A549 treated with dexamethasone at 1 μM for 4 hours (cell line): ENCODE results near the gene VIM. TPM values are rescaled to one million over a fixed set of nuclear protein-coding genes. Genes with fewer than 3 reads are reported as not detected.

ENCODE experiments used
- total RNA-seq: library from RNA; stranded (reverse); fragments of 200-300 nt; extraction: Qiagen RNA extraction; gene quantifications from 5 replicates; pipeline ENCODE4 v1.2.3, GENCODE V29; 2022

VIM gene
- 1,355 to 1,726 TPM (median 1,634 TPM) in 5 replicates for total RNA-seq

DNA sequence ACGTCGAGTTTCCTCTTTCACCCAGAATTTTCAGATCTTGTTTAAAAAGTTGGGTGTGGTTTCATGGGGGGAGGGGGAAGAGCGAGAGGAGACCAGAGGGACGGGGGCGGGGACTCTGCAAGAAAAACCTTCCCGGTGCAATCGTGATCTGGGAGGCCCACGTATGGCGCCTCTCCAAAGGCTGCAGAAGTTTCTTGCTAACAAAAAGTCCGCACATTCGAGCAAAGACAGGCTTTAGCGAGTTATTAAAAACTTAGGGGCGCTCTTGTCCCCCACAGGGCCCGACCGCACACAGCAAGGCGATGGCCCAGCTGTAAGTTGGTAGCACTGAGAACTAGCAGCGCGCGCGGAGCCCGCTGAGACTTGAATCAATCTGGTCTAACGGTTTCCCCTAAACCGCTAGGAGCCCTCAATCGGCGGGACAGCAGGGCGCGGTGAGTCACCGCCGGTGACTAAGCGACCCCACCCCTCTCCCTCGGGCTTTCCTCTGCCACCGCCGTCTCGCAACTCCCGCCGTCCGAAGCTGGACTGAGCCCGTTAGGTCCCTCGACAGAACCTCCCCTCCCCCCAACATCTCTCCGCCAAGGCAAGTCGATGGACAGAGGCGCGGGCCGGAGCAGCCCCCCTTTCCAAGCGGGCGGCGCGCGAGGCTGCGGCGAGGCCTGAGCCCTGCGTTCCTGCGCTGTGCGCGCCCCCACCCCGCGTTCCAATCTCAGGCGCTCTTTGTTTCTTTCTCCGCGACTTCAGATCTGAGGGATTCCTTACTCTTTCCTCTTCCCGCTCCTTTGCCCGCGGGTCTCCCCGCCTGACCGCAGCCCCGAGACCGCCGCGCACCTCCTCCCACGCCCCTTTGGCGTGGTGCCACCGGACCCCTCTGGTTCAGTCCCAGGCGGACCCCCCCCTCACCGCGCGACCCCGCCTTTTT, at the start of gene VIM:
Gene VIM (plus strand): TSS at position 151 of the 925 bp plus-strand sequence. CDS start 1,182 bp downstream, outside the sequence.

DNA sequence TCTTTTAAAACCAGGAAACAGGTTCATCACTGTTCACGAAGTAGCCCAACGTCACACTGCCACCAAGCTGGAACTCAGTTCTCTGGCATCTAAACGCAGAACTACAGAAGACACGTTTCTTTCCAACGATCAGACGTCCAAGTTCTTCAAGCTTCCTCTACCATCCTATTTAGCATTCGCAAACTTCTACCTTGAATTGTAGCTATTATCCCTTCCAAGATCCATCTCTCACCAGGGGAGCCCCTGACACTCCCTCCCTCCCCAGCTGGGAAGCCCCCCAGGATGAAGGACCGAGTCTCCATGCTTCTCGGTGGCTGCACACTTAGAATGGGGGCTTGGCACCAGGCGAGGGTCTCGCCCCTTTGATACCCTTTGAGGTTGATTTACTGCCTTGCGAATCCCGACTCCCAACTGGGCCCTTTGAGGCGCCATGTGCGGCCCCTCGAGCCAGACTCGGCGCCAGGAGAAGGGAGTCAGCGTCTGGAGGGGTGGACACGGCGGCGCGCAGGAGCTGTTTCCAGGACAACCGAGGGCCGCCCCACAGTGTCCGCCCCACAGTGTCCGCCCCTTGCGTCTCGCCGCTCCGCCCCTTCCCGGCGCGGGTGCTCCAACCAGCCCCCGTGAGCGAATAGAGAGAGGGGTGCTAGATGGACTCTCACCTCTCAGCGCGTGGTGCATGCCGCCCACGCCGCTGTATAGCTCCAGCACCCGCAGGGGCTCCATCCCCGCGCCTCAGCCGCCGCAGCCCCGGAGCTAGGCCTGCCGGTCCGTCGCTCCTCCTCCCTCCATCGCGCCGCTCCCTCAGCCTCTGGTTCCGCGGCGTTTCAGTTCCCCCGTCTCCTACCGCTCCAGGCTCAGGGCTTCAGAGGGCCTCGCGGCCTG, 26.9 kb upstream of the VIM start, which contains the start of gene TRDMT1:
Gene TRDMT1 (minus strand): TSS at position 761 of the 882 bp plus-strand sequence. CDS start 38 bp downstream, at position 723.

Other genes starting within 250 kb of the VIM start
- gene CUBN, start 98.4 kb upstream of the VIM start, total RNA-seq: 0.04 to 0.38 TPM (median 0.06 TPM) in 5 replicates
- gene TRDMT1, start 26.6 kb upstream of the VIM start, total RNA-seq: 2.6 to 4.3 TPM (median 3.5 TPM) in 5 replicates
- gene ST8SIA6, start 226.4 kb downstream of the VIM start, total RNA-seq: 0.03 to 0.19 TPM (median 0.08 TPM) in 4 of 5 replicates, not detected in the other